GM12865 (cell line): ENCODE data around the gene IL31RA.

ENCODE experiments used
- DNase-seq: peaks from one replicate; pipeline ENCODE4 v3.0.0; 2010; ENCODE audit warnings: low read depth
- H3K4me3 ChIP-seq: 2 replicates; pipeline ENCODE4 v1.5.1; 2011; ENCODE audit warnings: mild to moderate bottlenecking, low read depth, low read length, control low read depth
- CTCF ChIP-seq: IDR thresholded peaks from 2 replicates; pipeline ENCODE4 v1.5.1; 2011; ENCODE audit warnings: low read length, control low read depth, low read depth, inconsistent platforms; ENCODE audit not compliant: insufficient read depth; ENCODE audit errors: missing control alignments

The IL31RA gene

DNA sequence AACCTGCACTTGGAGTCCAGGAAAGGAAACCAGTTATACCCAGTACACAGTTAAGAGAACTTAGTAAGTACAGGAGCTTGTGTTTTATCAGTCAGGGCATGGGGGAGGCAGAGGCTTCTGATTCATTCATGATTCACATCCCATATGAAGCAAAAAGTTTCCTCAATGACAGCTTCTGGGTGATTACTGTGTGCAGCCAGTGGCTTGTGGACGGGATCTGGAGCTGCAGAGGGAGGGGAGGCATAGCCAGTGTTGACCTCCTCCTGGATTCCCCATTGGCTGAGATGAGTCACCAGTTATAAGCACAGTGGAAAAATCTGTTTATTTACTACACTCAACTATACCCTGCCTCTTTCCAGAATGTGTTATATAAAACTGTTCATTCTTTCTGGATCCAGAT is 17.7 kb downstream of the IL31RA start:
- no peak for TF ChIP-seq CTCF
- H3K4me3 ChIP-seq, result no peak overlapping the region
- DNase-seq, result no peak

GRCh38 chr5:55869847-55870246 is 18.7 kb downstream of the IL31RA start:
- no peak overlapping the region for H3K4me3 ChIP-seq
- no peak for DNase-seq
- no peak for TF ChIP-seq CTCF

GRCh38 chr5:55873234-55873633 is 22.1 kb downstream of the IL31RA start:
- H3K4me3 ChIP-seq, result no peak overlapping the region
- no peak for DNase-seq
- no peak for TF ChIP-seq CTCF

DNA sequence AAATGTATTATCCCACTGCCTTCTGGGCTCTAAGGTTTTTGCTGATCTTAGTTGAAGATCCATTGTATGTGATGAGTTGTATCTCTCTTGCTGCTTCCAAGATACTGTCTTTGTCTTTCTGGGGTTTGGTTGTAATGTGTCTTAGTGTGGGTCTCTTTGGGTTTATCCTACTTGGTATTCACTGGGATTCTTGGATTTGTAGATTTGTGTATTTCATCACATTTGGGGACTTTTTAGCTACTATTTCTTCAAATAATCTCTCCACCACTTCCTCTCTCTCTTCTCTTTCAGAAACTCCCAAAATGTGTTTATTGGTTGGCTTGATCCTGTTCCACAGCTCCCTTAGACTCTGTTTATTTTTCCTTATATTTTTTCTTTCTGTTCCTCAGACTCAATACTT is 26.5 kb downstream of the IL31RA start:
- no peak for DNase-seq
- TF ChIP-seq CTCF, result no peak
- no peak overlapping the region for H3K4me3 ChIP-seq

GRCh38 chr5:55880453-55880852 is 29.3 kb downstream of the IL31RA start:
- DNase-seq, result no peak
- H3K4me3 ChIP-seq, result no peak overlapping the region
- TF ChIP-seq CTCF, result no peak

- TF ChIP-seq CTCF, result no peak
- DNase-seq, result no peak
- no peak overlapping the region for H3K4me3 ChIP-seq
Measured at GRCh38 chr5:55885359-55885758, 34.2 kb downstream of the IL31RA start.

DNA sequence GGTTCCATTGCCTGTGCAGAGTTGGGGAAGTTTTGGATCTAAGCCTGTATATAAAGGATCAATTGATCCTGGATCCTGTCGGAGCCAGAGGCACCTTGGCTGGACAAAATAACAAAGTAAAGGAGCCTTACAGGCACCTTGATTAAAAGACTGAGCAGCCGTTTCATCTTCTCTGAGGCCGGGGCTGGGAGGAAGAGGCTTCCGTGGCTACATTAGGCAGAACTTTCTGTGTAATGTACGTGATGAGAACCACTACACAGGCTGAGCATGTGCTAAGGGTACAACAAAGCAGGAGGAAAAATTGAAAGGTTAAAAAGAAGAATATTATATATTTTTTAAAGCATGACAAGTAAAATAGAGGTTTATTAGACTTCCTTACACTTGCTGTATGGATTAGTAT is 37.0 kb downstream of the IL31RA start:
- TF ChIP-seq CTCF, result no peak
- no peak overlapping the region for H3K4me3 ChIP-seq
- DNase-seq, result no peak
